Activated naive CD4-positive, alpha-beta T cell treated with anti-CD3 and anti-CD28 coated beads for 36 hours (primary cell): Measurements from ENCODE around the gene PCDHB3. TPM values are rescaled to one million over a fixed set of nuclear protein-coding genes. Genes with fewer than 3 reads are reported as not detected.
"Not testable (repeated sequence)": the region's sequence is repeated elsewhere in the genome, so short reads cannot be mapped to it uniquely, and the experiment has no call there.

Source experiments
- CTCF ChIA-PET: fragments of 350-600 bp; sonication (Branson Sonifier 250); formaldehyde crosslinking; loops from one replicate; lab custom pipeline; 2021; ENCODE audit warnings: antibody characterized with exemption; lab: Charles Lee
- DNase-seq: peaks from one replicate; pipeline ENCODE4 v3.0.0-alpha.2; 2020
- H3K27ac Mint-ChIP-seq: one replicate; pipeline ENCODE4 v1.8.0; 2021; ENCODE audit warnings: mild to moderate bottlenecking, mixed read lengths
- H3K27me3 Mint-ChIP-seq: one replicate; pipeline ENCODE4 v1.8.0; 2021; ENCODE audit warnings: low read depth, mixed read lengths
- H3K36me3 Mint-ChIP-seq: one replicate; pipeline ENCODE4 v1.8.0; 2021; ENCODE audit warnings: low read depth, mixed read lengths
- H3K4me1 Mint-ChIP-seq: one replicate; pipeline ENCODE4 v1.8.0; 2021; ENCODE audit warnings: low read depth, mixed read lengths
- H3K4me3 Mint-ChIP-seq: one replicate; pipeline ENCODE4 v1.8.0; 2021; ENCODE audit warnings: mild to moderate bottlenecking, moderate library complexity, mixed read lengths
- H3K9me3 Mint-ChIP-seq: one replicate; pipeline ENCODE4 v1.8.0; 2021; ENCODE audit warnings: mixed read lengths
- intact Hi-C: fragments of 100-400 bp; cut with micrococcal nuclease; formaldehyde crosslinking; loops from one replicate; pipeline ENCODE4 v1.15.1; 2023
- total RNA-seq, 2 experiments: library from RNA; stranded (reverse); gene quantifications; one replicate each; pipeline ENCODE4 v1.2.3, GENCODE V29; 2021

PCDHB3 gene
- total RNA-seq: not detected

- CTCF ChIA-PET: interaction anchor here (1.2 kb wide), 1 partner anchor 15 kb away, joined by 3 read pairs; no protein-coding TSS in a partner anchor
- peaks cover 21% of the 10 kb centered on the region for H3K9me3 Mint-ChIP-seq
- intact Hi-C loops: no loop called here
- H3K27ac Mint-ChIP-seq: no peak within 1 kb of the TSS
- H3K36me3 Mint-ChIP-seq: peaks cover 16% of the 10 kb centered on the region
- H3K4me1 Mint-ChIP-seq: peaks cover 2% of the 10 kb centered on the region
- DNase-seq: peak; percentile 70
- H3K4me3 Mint-ChIP-seq: no peak within 1 kb of the TSS
- peaks cover 42% of the 10 kb centered on the region for H3K27me3 Mint-ChIP-seq
Observed at GRCh38 chr5:141100243-141100805, at the start of gene PCDHB3. Gene PCDHB3 (plus strand): TSS chr5:141100473. CDS start chr5:141100650, 177 bp downstream.

GRCh38 chr5:141050622-141051520 lies 49.4 kb upstream of the PCDHB3 start, which contains the start of gene PCDHB1:
Gene PCDHB1 (plus strand): TSS chr5:141051374. CDS start chr5:141051471, 97 bp downstream.
- Mint-ChIP-seq H3K9me3 (peaks cover 3% of the 10 kb centered on the region), H3K27me3 (peaks cover 48% of the 10 kb centered on the region), H3K36me3 (no peaks in the 10 kb centered on the region), H3K4me3 (peak within 1 kb of the TSS; percentile 68), H3K4me1 (peaks cover 8% of the 10 kb centered on the region), H3K27ac (no peak within 1 kb of the TSS)
- no peak for DNase-seq
- intact Hi-C loops: no loop called here
- CTCF ChIA-PET: interaction anchor here (1.1 kb wide), 2 partner anchors 42 to 229 kb away, joined by 3 read pairs; partner anchors contain the start of gene PCDHA5

GRCh38 chr5:141051521-141051866 lies 48.8 kb upstream of the PCDHB3 start:
- peaks cover 8% of the 10 kb centered on the region for H3K4me1 Mint-ChIP-seq
- peak overlapping the region; percentile 68 for H3K4me3 Mint-ChIP-seq
- intact Hi-C loops: no loop called here
- no peak for DNase-seq
- CTCF ChIA-PET: interaction anchor here (1.1 kb wide), 1 partner anchor 230 kb away, joined by 3 read pairs; the partner anchor contains the start of gene PCDHA5
- peaks cover 3% of the 10 kb centered on the region for H3K9me3 Mint-ChIP-seq
- H3K27ac Mint-ChIP-seq: no peak overlapping the region
- no peaks in the 10 kb centered on the region for H3K36me3 Mint-ChIP-seq
- H3K27me3 Mint-ChIP-seq: peaks cover 46% of the 10 kb centered on the region

GRCh38 chr5:141077826-141078225 lies 22.4 kb upstream of the PCDHB3 start:
- no peak for DNase-seq
- peaks cover 6% of the 10 kb centered on the region for H3K36me3 Mint-ChIP-seq
- peak overlapping the region; percentile 32 for H3K4me3 Mint-ChIP-seq
- intact Hi-C loops: no loop called here
- no peak overlapping the region for H3K27ac Mint-ChIP-seq
- CTCF ChIA-PET: interaction anchor here (0.7 kb wide), 4 partner anchors 32 to 247 kb away, joined by 3 to 5 read pairs (median 3); no protein-coding TSS in a partner anchor
- H3K4me1 Mint-ChIP-seq: no peaks in the 10 kb centered on the region
- H3K27me3 Mint-ChIP-seq: peaks cover 24% of the 10 kb centered on the region
- peaks cover 4% of the 10 kb centered on the region for H3K9me3 Mint-ChIP-seq

GRCh38 chr5:141082228-141082627 lies 18.0 kb upstream of the PCDHB3 start:
- Mint-ChIP-seq H3K4me3 (no peak overlapping the region), H3K36me3 (peaks cover 3% of the 10 kb centered on the region), H3K4me1 (peaks cover 6% of the 10 kb centered on the region), H3K27ac (no peak overlapping the region), H3K27me3 (peaks cover 29% of the 10 kb centered on the region), H3K9me3 (peaks cover 3% of the 10 kb centered on the region)
- CTCF ChIA-PET: no interaction called here
- DNase-seq: no peak
- intact Hi-C loops: loop anchor here (5.0 to 10.0 kb wide), 3 partner anchors 90 to 443 kb away; partner anchors contain the start of genes PCDHB7 and TAF7

GRCh38 chr5:141084487-141084989 lies 15.7 kb upstream of the PCDHB3 start:
- Mint-ChIP-seq H3K4me1 (peaks cover 6% of the 10 kb centered on the region), H3K4me3 (peak overlapping the region; percentile 85), H3K36me3 (peaks cover 2% of the 10 kb centered on the region), H3K27me3 (peaks cover 23% of the 10 kb centered on the region), H3K9me3 (peaks cover 4% of the 10 kb centered on the region), H3K27ac (no peak overlapping the region)
- CTCF ChIA-PET: interaction anchor here (1.0 kb wide), 1 partner anchor 278 kb away, joined by 4 read pairs; no protein-coding TSS in a partner anchor
- DNase-seq: peak; percentile 77
- intact Hi-C loops: loop anchor here (1.0 to 10.0 kb wide), 4 partner anchors 88 to 480 kb away; partner anchors contain the start of genes PCDHB7 and TAF7

- Mint-ChIP-seq H3K9me3 (peaks cover 21% of the 10 kb centered on the region), H3K36me3 (peaks cover 13% of the 10 kb centered on the region), H3K27ac (no peak within 1 kb of the TSS), H3K4me1 (no peaks in the 10 kb centered on the region), H3K4me3 (peak within 1 kb of the TSS; percentile 28), H3K27me3 (peaks cover 34% of the 10 kb centered on the region)
- peak; percentile 26 for DNase-seq
- CTCF ChIA-PET: interaction anchor here (0.6 to 1.8 kb wide), 2 partner anchors 9 to 345 kb away, joined by 4 to 9 read pairs; no protein-coding TSS in a partner anchor
- intact Hi-C loops: no loop called here
Observed at GRCh38 chr5:141094481-141095262, 5.6 kb upstream of the PCDHB3 start, which contains the start of gene PCDHB2. Gene PCDHB2 (plus strand): TSS chr5:141094615. CDS start chr5:141094791, 176 bp downstream.

GRCh38 chr5:141095263-141095641 lies 5.0 kb upstream of the PCDHB3 start:
- H3K4me1 Mint-ChIP-seq: no peaks in the 10 kb centered on the region
- intact Hi-C loops: no loop called here
- H3K4me3 Mint-ChIP-seq: no peak overlapping the region
- CTCF ChIA-PET: interaction anchor here (1.8 kb wide), 1 partner anchor 9 kb away, joined by 9 read pairs; no protein-coding TSS in a partner anchor
- H3K27ac Mint-ChIP-seq: no peak overlapping the region
- no peak for DNase-seq
- peaks cover 21% of the 10 kb centered on the region for H3K9me3 Mint-ChIP-seq
- H3K36me3 Mint-ChIP-seq: peaks cover 13% of the 10 kb centered on the region
- H3K27me3 Mint-ChIP-seq: peaks cover 38% of the 10 kb centered on the region

GRCh38 chr5:141096181-141096580 lies 4.1 kb upstream of the PCDHB3 start:
- CTCF ChIA-PET, H3K4me3 Mint-ChIP-seq, H3K27ac Mint-ChIP-seq, intact Hi-C loops, DNase-seq, H3K4me1 Mint-ChIP-seq: not testable (repeated sequence)
- H3K36me3 Mint-ChIP-seq: peaks cover 17% of the 10 kb centered on the region
- H3K9me3 Mint-ChIP-seq: peaks cover 30% of the 10 kb centered on the region
- H3K27me3 Mint-ChIP-seq: peaks cover 43% of the 10 kb centered on the region

- peaks cover 47% of the 10 kb centered on the region for H3K27me3 Mint-ChIP-seq
- H3K9me3 Mint-ChIP-seq: peaks cover 32% of the 10 kb centered on the region
- H3K36me3 Mint-ChIP-seq: peaks cover 17% of the 10 kb centered on the region
- intact Hi-C loops, DNase-seq, H3K4me3 Mint-ChIP-seq, H3K27ac Mint-ChIP-seq, H3K4me1 Mint-ChIP-seq, CTCF ChIA-PET: not testable (repeated sequence)
Observed at GRCh38 chr5:141096586-141096985, 3.7 kb upstream of the PCDHB3 start.

GRCh38 chr5:141101059-141101458 lies 786 bp downstream of the PCDHB3 start:
- H3K4me3 Mint-ChIP-seq: no peak overlapping the region
- peaks cover 36% of the 10 kb centered on the region for H3K27me3 Mint-ChIP-seq
- intact Hi-C loops: no loop called here
- H3K4me1 Mint-ChIP-seq: peaks cover 2% of the 10 kb centered on the region
- no peak overlapping the region for H3K27ac Mint-ChIP-seq
- CTCF ChIA-PET: interaction anchor here (1.2 kb wide), 1 partner anchor 15 kb away, joined by 3 read pairs; no protein-coding TSS in a partner anchor
- H3K9me3 Mint-ChIP-seq: peaks cover 16% of the 10 kb centered on the region
- DNase-seq: no peak
- H3K36me3 Mint-ChIP-seq: peaks cover 10% of the 10 kb centered on the region
